ENCODE measurements around the gene TAF4B.

The TAF4B gene

GRCh38 chr18:26438980-26439379, 212.7 kb downstream of the TAF4B start:
- TF ChIP-seq CTCF (IDR thresholded peaks at IDR 0.05; ENCODE audit: low read depth, low read length, missing control alignments): no peak
- no peak for DNase-seq (ENCODE audit: extremely low read depth, low read depth)
- no peak overlapping the region for H3K4me3 ChIP-seq (replicated peaks; ENCODE audit: low read depth, low read length)

GRCh38 chr18:26439537-26439936, 213.3 kb downstream of the TAF4B start:
- no peak overlapping the region for H3K4me3 ChIP-seq (replicated peaks; ENCODE audit: low read depth, low read length)
- DNase-seq (ENCODE audit: extremely low read depth, low read depth): no peak
- TF ChIP-seq CTCF (IDR thresholded peaks at IDR 0.05; ENCODE audit: low read depth, low read length, missing control alignments): no peak

GRCh38 chr18:26440644-26441043, 214.4 kb downstream of the TAF4B start:
- H3K4me3 ChIP-seq (replicated peaks; ENCODE audit: low read depth, low read length): no peak overlapping the region
- TF ChIP-seq CTCF (IDR thresholded peaks at IDR 0.05; ENCODE audit: low read depth, low read length, missing control alignments): no peak
- DNase-seq (ENCODE audit: extremely low read depth, low read depth): no peak

All from HFF-Myc (cell line).